Upper lobe of left lung (tissue), 4 donors: Measurements from ENCODE around the gene FARSB.

Experiments used
- POLR2A ChIP-seq, 4 donors: fragments of 450-650 bp; IDR thresholded peaks; one replicate each; pipeline ENCODE4 v1.5.1; 2016 to 2017; ENCODE audit warnings: antibody characterized with exemption in 4 of 4, mild to moderate bottlenecking in 2 of 4
- TF ChIP-seq, protein P1 (sequence below), 6 experiments: fragments of 450-650 bp in 4 of 6; fragments of 200-600 bp in 2 of 6; sonication (generic) in 2 of 6; IDR thresholded peaks; one replicate each; pipeline ENCODE4 v1.5.1; 2016 to 2019; ENCODE audit warnings: antibody characterized with exemption in 6 of 6

DNA sequence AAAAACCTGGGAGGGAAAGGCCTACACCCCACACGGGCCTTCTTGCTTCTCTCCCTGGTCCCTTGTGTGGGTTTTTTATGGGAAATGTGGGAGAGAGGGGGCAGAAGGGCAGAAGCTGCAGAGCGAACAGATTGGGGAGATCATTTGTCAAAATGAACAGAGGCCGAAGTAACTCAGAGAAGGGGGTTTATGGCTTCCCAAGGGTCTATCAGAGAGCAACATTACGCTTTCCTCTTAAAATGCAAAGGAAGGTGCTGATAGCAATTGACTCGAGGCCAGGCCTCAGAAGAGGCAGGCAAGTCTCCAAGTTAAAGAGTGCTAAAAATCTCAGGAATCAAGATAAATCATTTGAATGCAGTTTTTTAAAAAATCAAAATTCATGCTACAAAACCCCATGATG lies 130.1 kb downstream of the FARSB start:
- TF ChIP-seq, protein P1, sequence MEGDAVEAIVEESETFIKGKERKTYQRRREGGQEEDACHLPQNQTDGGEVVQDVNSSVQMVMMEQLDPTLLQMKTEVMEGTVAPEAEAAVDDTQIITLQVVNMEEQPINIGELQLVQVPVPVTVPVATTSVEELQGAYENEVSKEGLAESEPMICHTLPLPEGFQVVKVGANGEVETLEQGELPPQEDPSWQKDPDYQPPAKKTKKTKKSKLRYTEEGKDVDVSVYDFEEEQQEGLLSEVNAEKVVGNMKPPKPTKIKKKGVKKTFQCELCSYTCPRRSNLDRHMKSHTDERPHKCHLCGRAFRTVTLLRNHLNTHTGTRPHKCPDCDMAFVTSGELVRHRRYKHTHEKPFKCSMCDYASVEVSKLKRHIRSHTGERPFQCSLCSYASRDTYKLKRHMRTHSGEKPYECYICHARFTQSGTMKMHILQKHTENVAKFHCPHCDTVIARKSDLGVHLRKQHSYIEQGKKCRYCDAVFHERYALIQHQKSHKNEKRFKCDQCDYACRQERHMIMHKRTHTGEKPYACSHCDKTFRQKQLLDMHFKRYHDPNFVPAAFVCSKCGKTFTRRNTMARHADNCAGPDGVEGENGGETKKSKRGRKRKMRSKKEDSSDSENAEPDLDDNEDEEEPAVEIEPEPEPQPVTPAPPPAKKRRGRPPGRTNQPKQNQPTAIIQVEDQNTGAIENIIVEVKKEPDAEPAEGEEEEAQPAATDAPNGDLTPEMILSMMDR (IDR thresholded peaks at IDR 0.05): no peak
- TF ChIP-seq POLR2A (IDR thresholded peaks at IDR 0.05): no peak
